ENCODE data around the gene RBMX. TPM values are rescaled to one million over a fixed set of nuclear protein-coding genes. Genes with fewer than 3 reads are reported as not detected.
A peak's percentile ranks its signal among the peaks of the same experiment; 100 is the strongest.
"Not testable (repeated sequence)": the region's sequence is repeated elsewhere in the genome, so short reads cannot be mapped to it uniquely, and the experiment has no call there.

Gene RBMX
- total and polyA plus RNA-seq, 2 of the 13 experiments (the other 11 are each of a cell fraction or from before 2014, with no cell fraction given), result 114 to 254 TPM

DNA sequence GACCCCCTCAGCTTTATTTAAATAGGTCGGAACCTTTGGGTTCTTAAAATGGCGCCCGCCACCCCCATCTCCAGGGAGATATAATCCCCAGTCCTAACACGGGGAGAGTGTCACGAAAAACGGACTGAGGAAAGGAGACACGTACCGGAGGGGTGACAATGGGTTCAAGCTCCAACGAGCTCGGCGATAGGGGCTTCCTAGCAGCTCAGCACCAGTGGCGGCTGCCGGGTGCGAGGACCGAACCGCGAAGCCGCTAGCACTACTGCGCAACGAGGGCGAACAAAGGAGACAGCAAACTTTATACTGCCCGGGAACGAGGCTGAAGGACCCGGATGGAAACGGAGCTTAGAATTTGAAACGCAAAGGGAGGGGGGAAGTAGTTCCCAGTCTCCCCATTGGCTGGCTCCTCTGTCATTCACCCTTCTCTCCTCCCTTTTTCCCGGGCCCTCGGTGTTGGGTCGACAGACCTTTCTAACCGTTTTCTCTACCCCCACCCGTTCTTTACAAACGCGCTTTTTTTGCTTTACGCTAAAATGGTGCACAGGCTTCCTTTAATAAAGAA, at the start of gene RBMX (continued):
- TF ChIP-seq FIP1L1 (IDR thresholded peaks at IDR 0.05; ENCODE audit: borderline replicate concordance, insufficient read depth, low read depth, low read length) (no peak), ZMYM4 (CRISPR knock-in tag; IDR thresholded peaks at IDR 0.05) (peak; percentile 81), ZNF451 (CRISPR knock-in tag; IDR thresholded peaks at IDR 0.05) (no peak)

DNA sequence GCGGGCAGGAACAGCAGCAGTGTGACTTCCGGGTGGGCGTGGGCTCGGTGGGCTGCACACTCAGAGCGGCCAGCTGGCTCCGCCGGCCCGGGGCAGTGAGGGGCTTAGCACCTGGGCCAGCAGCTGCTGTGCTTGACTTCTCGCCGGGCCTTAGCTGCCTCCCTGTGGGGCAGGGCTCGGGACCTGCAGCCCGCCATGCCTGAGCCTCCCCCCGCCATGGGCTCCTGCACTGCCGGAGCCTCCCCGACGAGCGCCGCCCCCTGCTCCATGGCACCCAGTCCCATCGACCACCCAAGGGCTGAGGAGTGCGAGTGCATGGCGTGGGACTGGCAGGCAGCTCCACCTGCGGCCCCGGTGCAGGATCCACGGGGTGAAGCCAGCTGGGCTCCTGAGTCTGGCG, 40.9 kb upstream of the RBMX start:
- H3K4me1 ChIP-seq (ENCODE audit: insufficient read depth, low read length); BruUV-seq (replicated peaks); H3K27ac ChIP-seq (ENCODE audit: extremely low read length, insufficient read depth, low read length); H4K20me1 ChIP-seq (ENCODE audit: insufficient read depth, low read length); H3K4me3 ChIP-seq (replicated peaks in 1 of 3; ENCODE audit: insufficient read depth in 1 of 3, low read depth in 2 of 3, low read length in 3 of 3); H3K27me3 ChIP-seq (ENCODE audit: control insufficient read depth in 1 of 2, insufficient read depth in 2 of 2, low read length in 2 of 2); FAIRE-seq; ATAC-seq; H3K9ac ChIP-seq (ENCODE audit: insufficient read depth, low read depth, low read length); DNase-seq (ENCODE audit: low spot score); intact Hi-C loops (cut with micrococcal nuclease; ENCODE audit: unreplicated experiment); H3K36me3 ChIP-seq (replicated peaks in 1 of 2; ENCODE audit: control insufficient read depth in 1 of 2, insufficient read depth in 2 of 2, low read length in 2 of 2); H3K4me2 ChIP-seq (ENCODE audit: low read depth, low read length); H2AFZ ChIP-seq (ENCODE audit: low read length); CTCF ChIA-PET (ENCODE audit: low intra/inter-chr PET ratio, low total read pairs); H3K79me2 ChIP-seq (ENCODE audit: insufficient read depth, low read length); H3K9me3 ChIP-seq (ENCODE audit: low read length): not testable (repeated sequence)
- in situ Hi-C loops (cut with HindIII; ENCODE audit: extremely low pct_ligation_motif_present, low pct_unique_long_range_greater_than_20kb), result loop anchor here (25.0 kb wide), 1 partner anchor 209 kb away; no protein-coding TSS in a partner anchor
- POLR2A ChIA-PET, result interaction anchor here (1.1 kb wide), 1 partner anchor 41 kb away, joined by 4 read pairs; the partner anchor contains the start of gene RBMX
- WGBS (ENCODE audit: low lambda C conversion rate), result no CpG with 5 or more reads among the region's 25 CpGs

GRCh38 chrX:136920001-136920400, 39.5 kb upstream of the RBMX start:
- FAIRE-seq (no peak), DNase-seq (ENCODE audit: low spot score) (no peak), ATAC-seq (no peak)
- in situ Hi-C loops (cut with HindIII; ENCODE audit: extremely low pct_ligation_motif_present, low pct_unique_long_range_greater_than_20kb) (loop anchor here (25.0 kb wide), 1 partner anchor 208 kb away; no protein-coding TSS in a partner anchor), intact Hi-C loops (cut with micrococcal nuclease; ENCODE audit: unreplicated experiment) (no loop called here)
- H3K79me2 ChIP-seq (ENCODE audit: insufficient read depth, low read length), result no peaks in the 10 kb centered on the region
- no TSS peak for BruUV-seq (replicated peaks)
- no peaks in the 10 kb centered on the region for H3K27me3 ChIP-seq (ENCODE audit: control insufficient read depth in 1 of 2, insufficient read depth in 2 of 2, low read length in 2 of 2)
- CTCF ChIA-PET (ENCODE audit: low intra/inter-chr PET ratio, low total read pairs), result no interaction called here
- H3K27ac ChIP-seq (ENCODE audit: extremely low read length, insufficient read depth, low read length), result no peak overlapping the region
- no peaks in the 10 kb centered on the region for H4K20me1 ChIP-seq (ENCODE audit: insufficient read depth, low read length)
- H3K4me2 ChIP-seq (ENCODE audit: low read depth, low read length), result no peak overlapping the region
- no peaks in the 10 kb centered on the region for H3K36me3 ChIP-seq (replicated peaks in 1 of 2; ENCODE audit: control insufficient read depth in 1 of 2, insufficient read depth in 2 of 2, low read length in 2 of 2)
- no peak overlapping the region for H2AFZ ChIP-seq (ENCODE audit: low read length)
- H3K9me3 ChIP-seq (ENCODE audit: low read length), result no peaks in the 10 kb centered on the region
- POLR2A ChIA-PET, result interaction anchor here (1.4 kb wide), 1 partner anchor 40 kb away, joined by 4 read pairs; the partner anchor contains the start of gene RBMX
- 0 out of 2 replicates have a peak, but pooled peaks cover 2% of the 10 kb centered on the region for H3K4me1 ChIP-seq (ENCODE audit: insufficient read depth, low read length)
- no peak overlapping the region for H3K4me3 ChIP-seq (replicated peaks in 1 of 3; ENCODE audit: insufficient read depth in 1 of 3, low read depth in 2 of 3, low read length in 3 of 3)
- no peak overlapping the region for H3K9ac ChIP-seq (ENCODE audit: insufficient read depth, low read depth, low read length)
- TF ChIP-seq, protein P1, sequence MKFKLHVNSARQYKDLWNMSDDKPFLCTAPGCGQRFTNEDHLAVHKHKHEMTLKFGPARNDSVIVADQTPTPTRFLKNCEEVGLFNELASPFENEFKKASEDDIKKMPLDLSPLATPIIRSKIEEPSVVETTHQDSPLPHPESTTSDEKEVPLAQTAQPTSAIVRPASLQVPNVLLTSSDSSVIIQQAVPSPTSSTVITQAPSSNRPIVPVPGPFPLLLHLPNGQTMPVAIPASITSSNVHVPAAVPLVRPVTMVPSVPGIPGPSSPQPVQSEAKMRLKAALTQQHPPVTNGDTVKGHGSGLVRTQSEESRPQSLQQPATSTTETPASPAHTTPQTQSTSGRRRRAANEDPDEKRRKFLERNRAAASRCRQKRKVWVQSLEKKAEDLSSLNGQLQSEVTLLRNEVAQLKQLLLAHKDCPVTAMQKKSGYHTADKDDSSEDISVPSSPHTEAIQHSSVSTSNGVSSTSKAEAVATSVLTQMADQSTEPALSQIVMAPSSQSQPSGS (CRISPR knock-in tag; IDR thresholded peaks at IDR 0.05), result no peak
- TF ChIP-seq MTA3 (CRISPR knock-in tag; IDR thresholded peaks at IDR 0.05) (no peak), ZNF280B (CRISPR knock-in tag; IDR thresholded peaks at IDR 0.05; ENCODE audit: borderline replicate concordance) (no peak), SRSF4 (IDR thresholded peaks at IDR 0.05; ENCODE audit: low read depth, low read length, poor library complexity, severe bottlenecking) (no peak), AGO1 (IDR thresholded peaks at IDR 0.05; ENCODE audit: low read depth, low read length, poor library complexity, severe bottlenecking) (no peak)

Data from HepG2 (cell line).